A549 (cell line): Measurements from ENCODE around the gene RSRC1. TPM values are rescaled to one million over a fixed set of nuclear protein-coding genes. Genes with fewer than 3 reads are reported as not detected.

Source experiments
- ATAC-seq, 2 experiments: fragments of 200-7000 bp in 1 of 2; fragments of >200 bp in 1 of 2; cut with Nextera tagmentation in 1 of 2; cut with Tn5 transposase in 1 of 2; 3 replicates each; pipeline versions ENCODE4 v1.8.0 to v1.9.1; 2018 to 2020; ENCODE audit warnings: mild to moderate bottlenecking in 1 of 2, moderate library complexity in 1 of 2
- CTCF ChIA-PET: fragments of 300-600 bp; sonication (Branson Sonifier 250); formaldehyde crosslinking; extraction: SDS; loops from one replicate; lab custom pipeline; 2021; ENCODE audit warnings: antibody characterized with exemption, inconsistent platforms; lab: Yijun Ruan, JAX
- POLR2A ChIA-PET: fragments of 350-600 bp; formaldehyde crosslinking; extraction: SDS; loops from one replicate; lab custom pipeline; 2021; ENCODE audit warnings: antibody characterized with exemption, inconsistent platforms; lab: Yijun Ruan, JAX
- DNase-seq, 2 experiments: peaks; one replicate each; pipeline versions ENCODE4 v3.0.0 to v3.0.0-alpha.2; 2011 to 2016; ENCODE audit warnings: low read depth in 1 of 2, low spot score in 1 of 2
- FAIRE-seq: peaks from 2 replicates; lab custom pipeline; 2011; peaks lifted over from hg19 to GRCh38; lab: Jason Lieb, UNC
- H3K27ac ChIP-seq, 2 experiments: fragments of >200 bp; sonication (Bioruptor Twin); formaldehyde crosslinking; 3 replicates each; pipeline ENCODE4 v1.5.1; 2016 to 2017
- H3K4me1 ChIP-seq: fragments of >200 bp; sonication (Bioruptor Twin); formaldehyde crosslinking; 3 replicates; pipeline ENCODE4 v1.6.1; 2016
- H3K4me2 ChIP-seq: fragments of >200 bp; sonication (Bioruptor Twin); formaldehyde crosslinking; 3 replicates; pipeline ENCODE4 v1.6.1; 2016
- H3K4me3 ChIP-seq: fragments of >200 bp; sonication (Bioruptor Twin); formaldehyde crosslinking; 3 replicates; pipeline ENCODE4 v1.5.1; 2016
- H3K9me3 ChIP-seq: fragments of >200 bp; sonication (Bioruptor Twin); formaldehyde crosslinking; 3 replicates; pipeline ENCODE4 v1.6.1; 2016
- BHLHE40 ChIP-seq: IDR thresholded peaks from 2 replicates; pipeline ENCODE4 v1.6.1; 2012; ENCODE audit warnings: low read depth, low read length, inconsistent platforms
- CBX8 ChIP-seq: fragments of 200-600 bp; sonication (generic); IDR thresholded peaks from 2 replicates; pipeline ENCODE4 v1.6.1; 2016
- CEBPB ChIP-seq, 2 experiments: fragments of >200 bp in 1 of 2; sonication (Bioruptor Twin) in 1 of 2; formaldehyde crosslinking in 1 of 2; IDR thresholded peaks; 2 replicates each; pipeline ENCODE4 v1.6.1; 2012 to 2016
- CHD4 ChIP-seq: fragments of 200-600 bp; sonication (generic); IDR thresholded peaks from 2 replicates; pipeline ENCODE4 v1.6.1; 2016; ENCODE audit warnings: antibody characterized with exemption, mild to moderate bottlenecking, borderline replicate concordance
- EHF ChIP-seq: fragments of 250-450 bp; sonication (Bioruptor Pico); IDR thresholded peaks from 2 replicates; pipeline ENCODE4 v1.5.0; 2020; ENCODE audit warnings: mild to moderate bottlenecking
- EHMT2 ChIP-seq: fragments of 200-600 bp; sonication (generic); IDR thresholded peaks from 2 replicates; pipeline ENCODE4 v1.6.1; 2016; ENCODE audit warnings: antibody characterized with exemption, low read depth, mild to moderate bottlenecking, moderate library complexity
- EP300 ChIP-seq, 2 experiments: fragments of >200 bp; sonication (Bioruptor Twin); formaldehyde crosslinking; IDR thresholded peaks; 2 replicates in 1 of 2; 3 replicates in 1 of 2; pipeline ENCODE4 v1.6.1; 2016 to 2017
- ESRRA ChIP-seq: fragments of 150-350 bp; IDR thresholded peaks from 2 replicates; pipeline ENCODE4 v1.6.1; 2014; ENCODE audit warnings: mild to moderate bottlenecking, low read length, borderline replicate concordance
- FOSB ChIP-seq: fragments of 250-450 bp; sonication (Bioruptor Pico); IDR thresholded peaks from 2 replicates; pipeline ENCODE4 v1.5.0; 2020; ENCODE audit warnings: mild to moderate bottlenecking, moderate library complexity
- FOSL2 ChIP-seq, 2 experiments: fragments of 450-650 bp in 1 of 2; fragments of >200 bp in 1 of 2; sonication (Bioruptor Twin) in 1 of 2; formaldehyde crosslinking; IDR thresholded peaks; 2 replicates each; pipeline versions ENCODE4 v1.5.0 to v1.6.1; 2016 to 2020; ENCODE audit warnings: mild to moderate bottlenecking in 1 of 2, moderate library complexity in 1 of 2
- FOXS1 ChIP-seq: fragments of 250-450 bp; sonication (Bioruptor Pico); IDR thresholded peaks from 2 replicates; pipeline ENCODE4 v1.5.0; 2020; ENCODE audit warnings: mild to moderate bottlenecking, moderate library complexity
- HOXA7 ChIP-seq: fragments of 250-450 bp; sonication (Bioruptor Pico); IDR thresholded peaks from 2 replicates; pipeline ENCODE4 v1.5.0; 2020; ENCODE audit warnings: mild to moderate bottlenecking, moderate library complexity
- JUN ChIP-seq, 2 experiments: fragments of >200 bp; sonication (Bioruptor Twin); formaldehyde crosslinking; IDR thresholded peaks; 2 replicates in 1 of 2; 3 replicates in 1 of 2; pipeline ENCODE4 v1.6.1; 2016 to 2017
- KDM5A ChIP-seq: fragments of 200-600 bp; sonication (generic); IDR thresholded peaks from 2 replicates; pipeline ENCODE4 v1.6.1; 2016; ENCODE audit warnings: antibody characterized with exemption, mild to moderate bottlenecking
- MAFK ChIP-seq: fragments of 450-650 bp; IDR thresholded peaks from 2 replicates; pipeline ENCODE4 v1.6.1; 2014; ENCODE audit not compliant: partially characterized antibody
- MAX ChIP-seq: IDR thresholded peaks from 2 replicates; pipeline ENCODE4 v1.6.1; 2012
- MYC ChIP-seq: IDR thresholded peaks from 2 replicates; pipeline ENCODE4 v1.6.1; 2012; ENCODE audit warnings: mild to moderate bottlenecking, inconsistent platforms, low read length, improper control_type of control experiment, borderline replicate concordance
- NPAS2 ChIP-seq: fragments of 250-450 bp; sonication (Bioruptor Pico); IDR thresholded peaks from 2 replicates; pipeline ENCODE4 v1.8.0; 2022; ENCODE audit warnings: mild to moderate bottlenecking, moderate library complexity, borderline replicate concordance
- NR3C1 ChIP-seq: fragments of >200 bp; sonication (Bioruptor Twin); formaldehyde crosslinking; IDR thresholded peaks from 3 replicates; pipeline ENCODE4 v1.6.1; 2017
- POLR2AphosphoS2 ChIP-seq: conservative IDR thresholded peaks from 2 replicates; pipeline ENCODE4 v1.6.1; 2012; ENCODE audit warnings: low read length, improper control_type of control experiment, inconsistent platforms
- RAD21 ChIP-seq, 2 experiments: fragments of >200 bp in 1 of 2; sonication (Bioruptor Twin) in 1 of 2; formaldehyde crosslinking in 1 of 2; IDR thresholded peaks in 1 of 2; conservative IDR thresholded peaks in 1 of 2; 2 replicates in 1 of 2; 3 replicates in 1 of 2; pipeline ENCODE4 v1.6.1; 2012 to 2018; ENCODE audit warnings: inconsistent platforms in 1 of 2
- RCOR1 ChIP-seq: fragments of 150-350 bp; IDR thresholded peaks from 2 replicates; pipeline ENCODE4 v1.6.1; 2014; ENCODE audit warnings: antibody characterized with exemption, low read length, low read depth
- RFX5 ChIP-seq: fragments of 450-650 bp; IDR thresholded peaks from 2 replicates; pipeline ENCODE4 v1.7.1; 2014; ENCODE audit warnings: antibody characterized with exemption, mild to moderate bottlenecking, moderate library complexity
- RNF2 ChIP-seq: fragments of 200-600 bp; sonication (generic); IDR thresholded peaks from 2 replicates; pipeline ENCODE4 v1.6.1; 2016; ENCODE audit warnings: low read depth, mild to moderate bottlenecking, antibody characterized with exemption, moderate library complexity, borderline replicate concordance
- SMC3 ChIP-seq: fragments of >200 bp; sonication (Bioruptor Twin); formaldehyde crosslinking; IDR thresholded peaks from 3 replicates; pipeline ENCODE4 v1.6.1; 2018; ENCODE audit warnings: inconsistent platforms
- USF2 ChIP-seq: fragments of 450-650 bp; IDR thresholded peaks from 2 replicates; pipeline ENCODE4 v1.6.1; 2014; ENCODE audit warnings: antibody characterized with exemption
- ZC3H11A ChIP-seq: fragments of 450-650 bp; IDR thresholded peaks from 2 replicates; pipeline ENCODE4 v1.6.1; 2014; ENCODE audit warnings: antibody characterized with exemption, mild to moderate bottlenecking
- ZFP36 ChIP-seq: fragments of 450-650 bp; IDR thresholded peaks from 2 replicates; pipeline ENCODE4 v1.6.1; 2014; ENCODE audit warnings: borderline replicate concordance; ENCODE audit not compliant: partially characterized antibody
- ZNF302 ChIP-seq: fragments of 250-450 bp; sonication (Bioruptor Pico); IDR thresholded peaks from 2 replicates; pipeline ENCODE4 v1.9.0; 2021; ENCODE audit warnings: inconsistent platforms, mild to moderate bottlenecking, moderate library complexity
- WGBS: methylation state at CpG from one replicate; pipeline ENCODE4 v1.1.6; 2017; ENCODE audit errors: missing lambda C conversion rate; 5-methylcytosine and 5-hydroxymethylcytosine counted together
- polyA plus RNA-seq, 4 experiments: library from polyadenylated mRNA; depleted of rRNA in 3 of 4; stranded (reverse); fragments of >200 nt; fragmentation: RNase III in 1 of 4; extraction: RNeasy Plus Mini Kit Qiagen cat#74134 plus additional on column Dnase treatment in 1 of 4; gene quantifications; 2 replicates in 3 of 4; 3 replicates in 1 of 4; pipeline ENCODE4 v1.2.3, GENCODE V29; 2011 to 2017

The RSRC1 gene
- polyA plus RNA-seq, 2 of the 4 experiments (the other 2 are of a cell fraction) = 17.5 to 52.2 TPM

DNA sequence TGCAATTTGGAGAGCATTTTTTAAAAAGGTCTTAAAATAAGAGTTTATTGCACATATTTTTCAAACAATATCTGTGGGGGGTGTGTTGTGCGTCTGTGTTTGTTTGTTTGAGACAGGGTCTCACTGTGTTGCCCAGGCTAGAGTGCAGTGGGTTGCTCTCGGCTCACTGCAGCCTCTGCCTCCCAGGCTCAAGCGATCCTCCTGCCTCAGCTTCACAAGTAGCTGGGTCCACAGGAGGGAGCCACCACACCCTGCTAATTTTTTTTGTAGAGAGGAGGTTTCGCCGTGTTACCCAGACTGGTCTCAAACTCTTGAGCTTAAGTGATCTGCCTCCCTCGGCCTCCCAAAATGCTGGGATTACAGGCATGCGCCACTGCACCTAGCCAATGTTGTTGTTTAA, 463.8 kb downstream of the RSRC1 start:
- no peak overlapping the region for H3K4me2 ChIP-seq
- CTCF ChIA-PET = interaction anchor here (1.7 kb wide), 1 partner anchor 14 kb away, joined by 3 read pairs; no protein-coding TSS in a partner anchor

DNA sequence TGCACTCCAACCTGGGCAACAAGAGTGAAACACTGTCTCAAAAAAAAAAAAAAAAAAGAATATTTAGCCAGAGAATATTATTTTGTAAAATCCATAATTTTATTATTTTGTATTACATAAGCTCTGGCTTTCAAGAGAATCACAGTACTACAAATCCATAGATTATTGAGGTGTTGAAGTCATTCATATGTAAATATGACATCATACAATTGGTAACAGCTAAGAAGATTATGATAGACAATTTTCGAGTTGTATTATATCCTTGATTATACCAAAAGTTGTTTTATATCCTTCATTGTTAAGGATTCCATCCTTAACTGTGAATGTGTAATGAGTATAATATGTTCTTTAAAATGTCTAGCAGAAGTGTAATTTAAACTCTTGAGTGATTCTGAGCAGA, 464.8 kb downstream of the RSRC1 start:
- Histone ChIP-seq H3K4me2 (no peak overlapping the region), H3K4me1 (0 out of 3 replicates have a peak, but pooled peaks cover 3% of the 10 kb centered on the region), H3K9me3 (no peaks in the 10 kb centered on the region), H3K27ac (no peak overlapping the region), H3K4me3 (no peak overlapping the region)
- POLR2A ChIA-PET = no interaction called here
- DNase-seq = no peak
- WGBS = 35% methylated on average over 1 of the region's 1 CpG
- ATAC-seq = no peak
- TF ChIP-seq FOSB = no peak
- TF ChIP-seq KDM5A = no peak
- no peak for TF ChIP-seq JUN (IDR thresholded peaks at IDR 0.05)
- TF ChIP-seq RCOR1 = no peak
- no peak for TF ChIP-seq NPAS2 (CRISPR knock-in tag)
- TF ChIP-seq SMC3 = no peak
- TF ChIP-seq BHLHE40 = no peak
- TF ChIP-seq CEBPB (IDR thresholded peaks at IDR 0.05) = no peak
- TF ChIP-seq CHD4 = no peak
- TF ChIP-seq RFX5 = no peak
- no peak for TF ChIP-seq ZFP36
- no peak for TF ChIP-seq CBX8
- TF ChIP-seq EHF = no peak
- no peak for TF ChIP-seq MYC
- no peak for TF ChIP-seq EP300 (IDR thresholded peaks at IDR 0.05)
- no peak for TF ChIP-seq EHMT2
- no peak for TF ChIP-seq ZNF302 (CRISPR knock-in tag)
- peak; percentile 23 for FAIRE-seq
- CTCF ChIA-PET = interaction anchor here (0.6 to 0.7 kb wide), 2 partner anchors 85 to 217 kb away, joined by 3 read pairs; no protein-coding TSS in a partner anchor

More for the DNA sequence above, 463.8 kb downstream of the RSRC1 start:
- no peak overlapping the region for H3K27ac ChIP-seq
- no peak for TF ChIP-seq NR3C1
- TF ChIP-seq ZFP36 = no peak
- peak in 1 of 2 experiments; percentile 28; a peak in 1 of 5 replicates for TF ChIP-seq RAD21 (conservative IDR thresholded peaks at IDR 0.05 in 1 of 2, IDR thresholded peaks at IDR 0.05 in 1 of 2)
- TF ChIP-seq FOSL2 (IDR thresholded peaks at IDR 0.05) = no peak
- TF ChIP-seq FOSL2 (CRISPR knock-in tag; IDR thresholded peaks at IDR 0.05) = no peak
- TF ChIP-seq MAX = no peak
- ATAC-seq (no peak; a peak in 1 of 6 replicates), DNase-seq (peak in 1 of 2 experiments; percentile 53), FAIRE-seq (no peak)
- 68% methylated on average over 7 of the region's 7 CpGs for WGBS
- POLR2A ChIA-PET = no interaction called here
- no peak overlapping the region for H3K4me3 ChIP-seq
- H3K4me1 ChIP-seq = 0 out of 3 replicates have a peak, but pooled peaks cover 3% of the 10 kb centered on the region
- no peaks in the 10 kb centered on the region for H3K9me3 ChIP-seq

DNA sequence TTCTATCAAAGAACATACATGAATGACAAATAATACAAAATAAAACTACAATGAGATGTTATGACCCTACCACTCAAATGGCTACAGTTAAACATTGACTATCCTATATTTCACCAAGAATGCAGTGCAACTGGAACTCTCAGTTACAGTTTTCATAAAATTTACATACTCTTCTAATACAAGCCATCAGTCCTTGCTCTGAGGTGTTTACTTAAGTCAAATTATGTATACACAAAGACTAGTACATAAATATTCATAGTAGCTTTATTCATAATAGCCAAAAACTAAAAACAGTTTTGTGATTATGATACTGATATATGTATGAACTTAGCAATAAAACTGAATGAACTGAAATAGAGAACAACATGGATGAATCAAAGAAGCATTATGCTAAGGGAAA, 480.3 kb downstream of the RSRC1 start:
- Histone ChIP-seq H3K9me3 (no peaks in the 10 kb centered on the region), H3K4me3 (no peak overlapping the region), H3K4me2 (no peak overlapping the region), H3K4me1 (no peaks in the 10 kb centered on the region), H3K27ac (no peak overlapping the region)
- POLR2A ChIA-PET = interaction anchor here (1.4 kb wide), 1 partner anchor 19 kb away, joined by 4 read pairs; the partner anchor contains the start of gene MLF1
- FAIRE-seq (peak; percentile 81), DNase-seq (no peak), ATAC-seq (no peak)
- CTCF ChIA-PET = no interaction called here
- TF ChIP-seq FOXS1 (CRISPR knock-in tag) = no peak
- TF ChIP-seq MYC = no peak
- no peak for TF ChIP-seq RNF2
- TF ChIP-seq RAD21 (conservative IDR thresholded peaks at IDR 0.05 in 1 of 2, IDR thresholded peaks at IDR 0.05 in 1 of 2) = no peak
- TF ChIP-seq HOXA7 = no peak
- no peak for TF ChIP-seq CEBPB (IDR thresholded peaks at IDR 0.05)
- no peak for TF ChIP-seq POLR2AphosphoS2
- no peak for TF ChIP-seq ZC3H11A
- TF ChIP-seq BHLHE40 = no peak
- TF ChIP-seq JUN (IDR thresholded peaks at IDR 0.05) = no peak
- TF ChIP-seq SMC3 = no peak
- no peak for TF ChIP-seq ESRRA
- no peak for TF ChIP-seq ZFP36
- TF ChIP-seq USF2 = no peak
- TF ChIP-seq MAFK = no peak
